Neural cell (in vitro differentiated cells): ENCODE measurements around the gene MED13L. TPM values are rescaled to one million over a fixed set of nuclear protein-coding genes. Genes with fewer than 3 reads are reported as not detected.
"Not testable (repeated sequence)": the region's sequence is repeated elsewhere in the genome, so short reads cannot be mapped to it uniquely, and the experiment has no call there.

Experiments
- H2AFZ ChIP-seq: fragments of 200-600, 300-800 bp; sonication (generic), shearing (Covaris generic); 2 replicates; pipeline ENCODE4 v1.6.0; 2014; ENCODE audit warnings: low read depth, mild to moderate bottlenecking, antibody characterized with exemption, low read length, moderate library complexity
- H3F3A ChIP-seq: fragments of 200-600 bp; shearing (Covaris generic); 2 replicates; pipeline ENCODE4 v1.6.1; 2016; ENCODE audit warnings: mild to moderate bottlenecking, moderate library complexity, mixed read lengths, antibody characterized with exemption, low read length; ENCODE audit not compliant: insufficient read depth, poor library complexity, severe bottlenecking
- H3K27ac ChIP-seq: fragments of 200-600, 300-800 bp; sonication (generic), shearing (Covaris generic); 2 replicates; pipeline ENCODE4 v1.5.1; 2014; ENCODE audit warnings: mild to moderate bottlenecking, low read length, moderate library complexity
- H3K27me3 ChIP-seq: fragments of 300-800, 200-600 bp; sonication (generic), shearing (Covaris generic); 2 replicates; pipeline ENCODE4 v1.6.0; 2014; ENCODE audit warnings: mild to moderate bottlenecking, low read depth, low read length, moderate library complexity; ENCODE audit not compliant: insufficient read depth
- H3K36me3 ChIP-seq: fragments of 300-800, 200-600 bp; sonication (generic), shearing (Covaris generic); 2 replicates; pipeline ENCODE4 v1.5.1; 2014; ENCODE audit warnings: mild to moderate bottlenecking, antibody characterized with exemption, low read length, moderate library complexity; ENCODE audit not compliant: insufficient read depth
- H3K4me2 ChIP-seq: fragments of 300-800, 200-600 bp; sonication (generic), shearing (Covaris generic); 2 replicates; pipeline ENCODE4 v1.6.0; 2014; ENCODE audit warnings: mild to moderate bottlenecking, low read length
- H3K4me3 ChIP-seq: fragments of 300-800, 200-600 bp; sonication (generic), shearing (Covaris generic); 2 replicates; pipeline ENCODE4 v1.5.1; 2014; ENCODE audit warnings: mild to moderate bottlenecking, low read length, moderate library complexity
- H3K79me2 ChIP-seq: fragments of 200-600 bp; shearing (Covaris generic); replicated peaks from 2 replicates; pipeline ENCODE4 v1.6.0; 2014; ENCODE audit warnings: mild to moderate bottlenecking, low read length, moderate library complexity; ENCODE audit not compliant: insufficient read depth
- H3K9ac ChIP-seq: fragments of 300-800, 200-600 bp; sonication (generic), shearing (Covaris generic); 2 replicates; pipeline ENCODE4 v1.6.1; 2016; ENCODE audit warnings: mild to moderate bottlenecking, low read length, mixed read lengths
- H3K9me2 ChIP-seq: fragments of 200-600 bp; shearing (Covaris generic); 2 replicates; pipeline ENCODE4 v1.6.1; 2016; ENCODE audit warnings: mild to moderate bottlenecking, low read length, mixed read lengths; ENCODE audit not compliant: insufficient read depth
- H3K9me3 ChIP-seq: fragments of 200-600, 300-800 bp; sonication (generic), shearing (Covaris generic); 2 replicates; pipeline ENCODE4 v1.6.1; 2016; ENCODE audit warnings: mild to moderate bottlenecking, mixed run types, low read length, moderate library complexity, mixed read lengths
- H4K20me1 ChIP-seq: fragments of 200-600 bp; shearing (Covaris generic); 2 replicates; pipeline ENCODE4 v1.6.1; 2016; ENCODE audit warnings: mild to moderate bottlenecking, mixed run types; ENCODE audit not compliant: insufficient read depth
- EP300 ChIP-seq: fragments of 450-650 bp; conservative IDR thresholded peaks from 2 replicates; pipeline ENCODE4 v1.6.1; 2014; ENCODE audit warnings: antibody characterized with exemption, mild to moderate bottlenecking, moderate library complexity; ENCODE audit not compliant: poor library complexity, severe bottlenecking
- EZH2 ChIP-seq: fragments of 200-600, 300-800 bp; shearing (Covaris generic), sonication (generic); IDR thresholded peaks from 2 replicates; pipeline ENCODE4 v1.6.1; 2014; ENCODE audit warnings: antibody characterized with exemption, low read length, borderline replicate concordance, mild to moderate bottlenecking; ENCODE audit not compliant: insufficient read depth, poor library complexity, severe bottlenecking
- MXI1 ChIP-seq: fragments of 450-650 bp; conservative IDR thresholded peaks from 2 replicates; pipeline ENCODE4 v1.6.1; 2014; ENCODE audit warnings: antibody characterized with exemption, mild to moderate bottlenecking; ENCODE audit not compliant: poor library complexity, severe bottlenecking
- RAD21 ChIP-seq: fragments of 450-650 bp; conservative IDR thresholded peaks from 2 replicates; pipeline ENCODE4 v1.6.1; 2014; ENCODE audit warnings: antibody characterized with exemption, mild to moderate bottlenecking, moderate library complexity
- SMC3 ChIP-seq: fragments of 450-650 bp; conservative IDR thresholded peaks from 2 replicates; pipeline ENCODE4 v1.6.1; 2014; ENCODE audit warnings: antibody characterized with exemption, mild to moderate bottlenecking, moderate library complexity; ENCODE audit not compliant: poor library complexity
- TAF1 ChIP-seq: IDR thresholded peaks from 2 replicates; pipeline ENCODE4 v1.6.1; 2012; ENCODE audit warnings: low read depth
- polyA plus RNA-seq: library from polyadenylated mRNA; depleted of rRNA; stranded (reverse); fragments of >200 nt; gene quantifications from 2 replicates; pipeline ENCODE4 v1.2.3, GENCODE V29; 2014
- TF ChIP-seq, protein P1 (sequence below): IDR thresholded peaks from 2 replicates; pipeline ENCODE4 v1.6.1; 2012; ENCODE audit warnings: borderline replicate concordance
- TF ChIP-seq, protein P2 (sequence below): fragments of 450-650 bp; IDR thresholded peaks from 2 replicates; pipeline ENCODE4 v1.5.1; 2014; ENCODE audit warnings: antibody characterized with exemption, mild to moderate bottlenecking, moderate library complexity; ENCODE audit not compliant: poor library complexity, severe bottlenecking

Gene MED13L
- polyA plus RNA-seq, 1 donor from 2014 or later = 38.9 TPM

DNA sequence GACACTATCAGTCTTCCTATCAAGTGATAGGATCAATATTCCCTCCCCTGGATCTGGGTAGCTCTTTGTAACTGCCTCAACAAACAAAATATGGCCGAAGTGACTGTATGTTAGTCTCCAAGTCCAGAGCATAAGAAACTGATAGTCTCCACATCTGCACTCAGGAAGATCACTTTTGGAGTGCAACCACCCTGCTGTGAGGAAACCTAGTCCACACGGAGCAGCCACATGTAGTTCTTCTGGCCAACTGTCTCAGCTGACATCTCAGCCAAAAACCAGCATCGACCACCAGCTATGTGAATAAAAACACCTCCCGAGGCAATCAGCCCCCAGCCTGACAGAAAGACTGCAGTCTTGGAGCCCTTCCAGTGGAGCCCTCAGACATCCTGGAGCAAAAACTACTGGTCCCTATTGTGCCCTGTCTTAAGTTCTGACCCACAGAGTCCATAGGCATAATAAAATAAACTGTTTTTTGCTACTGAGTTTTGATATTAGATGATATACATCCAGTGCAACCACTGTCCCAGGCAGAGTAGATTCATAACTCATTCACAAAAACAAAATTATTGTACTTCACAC is 143.8 kb downstream of the MED13L start (continued):
- TF ChIP-seq, protein P1, sequence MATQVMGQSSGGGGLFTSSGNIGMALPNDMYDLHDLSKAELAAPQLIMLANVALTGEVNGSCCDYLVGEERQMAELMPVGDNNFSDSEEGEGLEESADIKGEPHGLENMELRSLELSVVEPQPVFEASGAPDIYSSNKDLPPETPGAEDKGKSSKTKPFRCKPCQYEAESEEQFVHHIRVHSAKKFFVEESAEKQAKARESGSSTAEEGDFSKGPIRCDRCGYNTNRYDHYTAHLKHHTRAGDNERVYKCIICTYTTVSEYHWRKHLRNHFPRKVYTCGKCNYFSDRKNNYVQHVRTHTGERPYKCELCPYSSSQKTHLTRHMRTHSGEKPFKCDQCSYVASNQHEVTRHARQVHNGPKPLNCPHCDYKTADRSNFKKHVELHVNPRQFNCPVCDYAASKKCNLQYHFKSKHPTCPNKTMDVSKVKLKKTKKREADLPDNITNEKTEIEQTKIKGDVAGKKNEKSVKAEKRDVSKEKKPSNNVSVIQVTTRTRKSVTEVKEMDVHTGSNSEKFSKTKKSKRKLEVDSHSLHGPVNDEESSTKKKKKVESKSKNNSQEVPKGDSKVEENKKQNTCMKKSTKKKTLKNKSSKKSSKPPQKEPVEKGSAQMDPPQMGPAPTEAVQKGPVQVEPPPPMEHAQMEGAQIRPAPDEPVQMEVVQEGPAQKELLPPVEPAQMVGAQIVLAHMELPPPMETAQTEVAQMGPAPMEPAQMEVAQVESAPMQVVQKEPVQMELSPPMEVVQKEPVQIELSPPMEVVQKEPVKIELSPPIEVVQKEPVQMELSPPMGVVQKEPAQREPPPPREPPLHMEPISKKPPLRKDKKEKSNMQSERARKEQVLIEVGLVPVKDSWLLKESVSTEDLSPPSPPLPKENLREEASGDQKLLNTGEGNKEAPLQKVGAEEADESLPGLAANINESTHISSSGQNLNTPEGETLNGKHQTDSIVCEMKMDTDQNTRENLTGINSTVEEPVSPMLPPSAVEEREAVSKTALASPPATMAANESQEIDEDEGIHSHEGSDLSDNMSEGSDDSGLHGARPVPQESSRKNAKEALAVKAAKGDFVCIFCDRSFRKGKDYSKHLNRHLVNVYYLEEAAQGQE = no peak
- TF ChIP-seq RAD21 = no peak
- no peak for TF ChIP-seq MXI1

DNA sequence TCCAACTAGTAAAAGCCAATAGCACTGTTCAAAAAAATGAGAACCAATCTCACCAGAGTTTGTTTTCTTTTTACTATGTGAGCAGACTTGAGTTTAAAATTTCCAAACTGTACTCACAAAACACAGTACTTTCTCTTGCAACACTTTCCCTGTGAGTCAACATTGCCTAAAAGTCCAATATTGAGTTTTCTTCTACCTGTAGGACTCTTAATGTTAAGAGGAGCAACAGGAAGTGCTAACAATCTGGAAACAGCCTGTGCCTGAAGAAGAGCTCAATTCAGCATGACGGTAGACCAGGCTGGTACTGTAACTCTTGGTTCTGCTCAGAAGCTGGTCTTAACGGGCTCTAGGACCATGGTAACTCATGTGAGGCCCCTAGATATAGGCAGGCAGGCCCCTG is 144.3 kb downstream of the MED13L start:
- Histone ChIP-seq H4K20me1 (no peaks in the 10 kb centered on the region), H3K9ac (no peak overlapping the region), H3K4me3 (no peak overlapping the region), H3K79me2 (peaks cover 26% of the 10 kb centered on the region), H3K9me2 (no peaks in the 10 kb centered on the region), H2AFZ (no peak overlapping the region), H3K9me3 (no peaks in the 10 kb centered on the region), H3K27me3 (no peaks in the 10 kb centered on the region), H3F3A (no peaks in the 10 kb centered on the region), H3K27ac (no peak overlapping the region), H3K4me2 (no peak overlapping the region), H3K36me3 (no peaks in the 10 kb centered on the region)
- TF ChIP-seq MXI1 = no peak
- TF ChIP-seq TAF1 = no peak
- TF ChIP-seq, protein P2, sequence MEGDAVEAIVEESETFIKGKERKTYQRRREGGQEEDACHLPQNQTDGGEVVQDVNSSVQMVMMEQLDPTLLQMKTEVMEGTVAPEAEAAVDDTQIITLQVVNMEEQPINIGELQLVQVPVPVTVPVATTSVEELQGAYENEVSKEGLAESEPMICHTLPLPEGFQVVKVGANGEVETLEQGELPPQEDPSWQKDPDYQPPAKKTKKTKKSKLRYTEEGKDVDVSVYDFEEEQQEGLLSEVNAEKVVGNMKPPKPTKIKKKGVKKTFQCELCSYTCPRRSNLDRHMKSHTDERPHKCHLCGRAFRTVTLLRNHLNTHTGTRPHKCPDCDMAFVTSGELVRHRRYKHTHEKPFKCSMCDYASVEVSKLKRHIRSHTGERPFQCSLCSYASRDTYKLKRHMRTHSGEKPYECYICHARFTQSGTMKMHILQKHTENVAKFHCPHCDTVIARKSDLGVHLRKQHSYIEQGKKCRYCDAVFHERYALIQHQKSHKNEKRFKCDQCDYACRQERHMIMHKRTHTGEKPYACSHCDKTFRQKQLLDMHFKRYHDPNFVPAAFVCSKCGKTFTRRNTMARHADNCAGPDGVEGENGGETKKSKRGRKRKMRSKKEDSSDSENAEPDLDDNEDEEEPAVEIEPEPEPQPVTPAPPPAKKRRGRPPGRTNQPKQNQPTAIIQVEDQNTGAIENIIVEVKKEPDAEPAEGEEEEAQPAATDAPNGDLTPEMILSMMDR = no peak
- no peak for TF ChIP-seq SMC3
- no peak for TF ChIP-seq EZH2
- TF ChIP-seq EP300 = no peak

DNA sequence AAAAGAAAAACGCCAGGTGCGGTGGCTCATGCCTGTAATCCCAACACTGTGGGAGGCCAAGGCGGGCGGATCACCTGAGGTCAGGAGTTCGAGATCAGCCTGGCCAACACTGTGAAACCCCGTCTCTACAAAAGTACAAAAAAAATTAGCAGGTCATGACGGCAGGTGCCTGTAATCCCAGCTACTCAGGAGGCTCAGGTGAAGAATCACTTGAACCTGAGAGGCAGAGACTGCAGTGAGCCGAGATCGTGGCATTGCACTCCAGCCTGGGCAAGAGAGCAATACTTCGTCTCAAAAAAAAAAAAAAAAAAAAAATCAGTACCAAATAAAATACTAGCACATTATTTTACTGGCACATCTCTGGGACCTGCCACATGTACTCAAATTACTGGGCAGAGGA is 145.5 kb downstream of the MED13L start:
- H3K79me2 ChIP-seq = peaks cover 26% of the 10 kb centered on the region

More for the DNA sequence above, 145.5 kb downstream of the MED13L start:
- not testable (repeated sequence) for H3K9me3 ChIP-seq, H3K9me2 ChIP-seq, H3K9ac ChIP-seq, H3K4me3 ChIP-seq, H3K27ac ChIP-seq, H3K27me3 ChIP-seq, H4K20me1 ChIP-seq, H3K4me2 ChIP-seq, H3F3A ChIP-seq, H2AFZ ChIP-seq, H3K36me3 ChIP-seq
